Fibroblast of pulmonary artery (primary cell): Measurements from ENCODE around the gene RBKS.

Source experiments
- DNase-seq: peaks from one replicate; pipeline ENCODE4 v3.0.0-alpha.2; 2010; ENCODE audit warnings: low read depth
- H3K4me3 ChIP-seq: replicated peaks from 2 replicates; pipeline ENCODE4 v1.5.1; 2011; ENCODE audit warnings: low read depth, mild to moderate bottlenecking, control low read depth, low read length, moderate library complexity
- TF ChIP-seq, protein P1 (sequence below): IDR thresholded peaks from 2 replicates; pipeline ENCODE4 v1.5.1; 2011; ENCODE audit warnings: mild to moderate bottlenecking, control low read depth, low read length, inconsistent platforms; ENCODE audit errors: missing control alignments

The RBKS gene

DNA sequence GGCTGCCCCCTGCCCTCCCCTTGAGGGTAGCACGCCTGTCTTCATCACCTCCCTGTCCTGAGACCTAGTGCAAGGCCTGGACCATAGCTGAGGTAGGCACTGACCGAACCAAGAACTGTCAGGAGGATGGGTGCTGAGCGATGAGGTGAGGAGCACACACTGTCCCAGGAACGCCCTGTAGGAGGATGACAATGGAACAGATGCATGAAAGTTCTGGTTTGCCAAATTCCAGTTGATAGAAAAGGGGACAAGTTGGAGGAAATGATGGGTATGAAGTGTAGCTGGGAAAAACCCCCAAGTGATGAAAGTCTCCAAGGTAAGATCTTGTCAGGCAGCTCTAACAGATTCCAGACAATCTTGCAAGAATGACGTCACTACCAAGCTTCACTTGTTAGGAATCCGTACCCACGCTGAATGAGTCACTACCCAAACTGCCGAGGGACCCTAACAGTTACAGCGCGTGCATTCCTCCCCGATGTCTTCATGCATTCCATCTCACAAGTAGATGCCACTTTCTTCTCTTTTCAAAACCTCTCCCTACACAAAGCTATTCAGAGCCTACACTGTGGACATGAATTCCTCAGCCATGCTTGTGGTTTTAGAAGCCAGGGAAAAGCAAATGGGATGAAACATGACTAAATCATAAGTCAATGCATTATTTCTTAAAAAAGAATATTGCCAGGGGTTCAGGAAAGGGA is 91.1 kb downstream of the RBKS start:
- peak; percentile 100 for DNase-seq
- H3K4me3 ChIP-seq = no peak overlapping the region
- TF ChIP-seq, protein P1, sequence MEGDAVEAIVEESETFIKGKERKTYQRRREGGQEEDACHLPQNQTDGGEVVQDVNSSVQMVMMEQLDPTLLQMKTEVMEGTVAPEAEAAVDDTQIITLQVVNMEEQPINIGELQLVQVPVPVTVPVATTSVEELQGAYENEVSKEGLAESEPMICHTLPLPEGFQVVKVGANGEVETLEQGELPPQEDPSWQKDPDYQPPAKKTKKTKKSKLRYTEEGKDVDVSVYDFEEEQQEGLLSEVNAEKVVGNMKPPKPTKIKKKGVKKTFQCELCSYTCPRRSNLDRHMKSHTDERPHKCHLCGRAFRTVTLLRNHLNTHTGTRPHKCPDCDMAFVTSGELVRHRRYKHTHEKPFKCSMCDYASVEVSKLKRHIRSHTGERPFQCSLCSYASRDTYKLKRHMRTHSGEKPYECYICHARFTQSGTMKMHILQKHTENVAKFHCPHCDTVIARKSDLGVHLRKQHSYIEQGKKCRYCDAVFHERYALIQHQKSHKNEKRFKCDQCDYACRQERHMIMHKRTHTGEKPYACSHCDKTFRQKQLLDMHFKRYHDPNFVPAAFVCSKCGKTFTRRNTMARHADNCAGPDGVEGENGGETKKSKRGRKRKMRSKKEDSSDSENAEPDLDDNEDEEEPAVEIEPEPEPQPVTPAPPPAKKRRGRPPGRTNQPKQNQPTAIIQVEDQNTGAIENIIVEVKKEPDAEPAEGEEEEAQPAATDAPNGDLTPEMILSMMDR = no peak

DNA sequence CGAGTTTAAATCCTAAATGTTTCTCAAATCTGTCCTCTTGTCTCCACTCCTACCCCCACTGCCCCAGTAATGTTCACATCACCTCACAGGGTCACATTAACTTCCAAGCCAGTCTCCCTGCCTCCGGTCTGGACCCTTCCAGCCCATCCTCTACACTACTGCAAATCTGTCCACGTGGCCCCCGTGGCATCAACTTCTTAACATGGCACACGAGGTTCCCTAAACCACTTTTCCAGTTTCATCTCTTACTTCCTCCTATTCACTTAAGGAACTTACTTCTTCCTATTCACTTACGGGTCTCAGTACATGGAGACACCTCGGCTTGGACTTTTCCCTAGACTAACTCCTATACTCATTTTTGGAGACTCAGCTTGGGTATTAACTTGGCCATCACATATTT is 91.7 kb downstream of the RBKS start:
- no peak for DNase-seq
- TF ChIP-seq, protein P1 = no peak
- H3K4me3 ChIP-seq = no peak overlapping the region

DNA sequence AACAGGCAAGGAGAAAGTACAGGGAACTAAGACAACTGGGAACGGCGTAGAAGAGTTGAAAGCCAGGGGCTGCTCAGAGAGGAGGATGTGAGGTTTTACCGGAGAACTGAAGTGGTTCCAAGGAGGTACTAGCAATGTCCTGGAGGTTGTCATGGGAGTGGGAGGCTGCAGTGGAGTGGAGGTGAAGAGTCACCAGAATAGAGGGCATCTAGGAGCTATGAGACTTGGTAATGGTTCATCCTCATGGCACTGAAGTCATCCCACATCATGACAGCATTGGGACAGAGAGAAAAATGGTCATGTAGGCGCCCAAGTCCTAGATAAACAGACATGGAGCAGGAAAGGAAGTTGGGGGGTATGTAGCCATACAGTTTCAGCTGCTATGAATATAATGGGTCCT is 92.3 kb downstream of the RBKS start:
- TF ChIP-seq, protein P1 = no peak
- no peak for DNase-seq
- H3K4me3 ChIP-seq = no peak overlapping the region

DNA sequence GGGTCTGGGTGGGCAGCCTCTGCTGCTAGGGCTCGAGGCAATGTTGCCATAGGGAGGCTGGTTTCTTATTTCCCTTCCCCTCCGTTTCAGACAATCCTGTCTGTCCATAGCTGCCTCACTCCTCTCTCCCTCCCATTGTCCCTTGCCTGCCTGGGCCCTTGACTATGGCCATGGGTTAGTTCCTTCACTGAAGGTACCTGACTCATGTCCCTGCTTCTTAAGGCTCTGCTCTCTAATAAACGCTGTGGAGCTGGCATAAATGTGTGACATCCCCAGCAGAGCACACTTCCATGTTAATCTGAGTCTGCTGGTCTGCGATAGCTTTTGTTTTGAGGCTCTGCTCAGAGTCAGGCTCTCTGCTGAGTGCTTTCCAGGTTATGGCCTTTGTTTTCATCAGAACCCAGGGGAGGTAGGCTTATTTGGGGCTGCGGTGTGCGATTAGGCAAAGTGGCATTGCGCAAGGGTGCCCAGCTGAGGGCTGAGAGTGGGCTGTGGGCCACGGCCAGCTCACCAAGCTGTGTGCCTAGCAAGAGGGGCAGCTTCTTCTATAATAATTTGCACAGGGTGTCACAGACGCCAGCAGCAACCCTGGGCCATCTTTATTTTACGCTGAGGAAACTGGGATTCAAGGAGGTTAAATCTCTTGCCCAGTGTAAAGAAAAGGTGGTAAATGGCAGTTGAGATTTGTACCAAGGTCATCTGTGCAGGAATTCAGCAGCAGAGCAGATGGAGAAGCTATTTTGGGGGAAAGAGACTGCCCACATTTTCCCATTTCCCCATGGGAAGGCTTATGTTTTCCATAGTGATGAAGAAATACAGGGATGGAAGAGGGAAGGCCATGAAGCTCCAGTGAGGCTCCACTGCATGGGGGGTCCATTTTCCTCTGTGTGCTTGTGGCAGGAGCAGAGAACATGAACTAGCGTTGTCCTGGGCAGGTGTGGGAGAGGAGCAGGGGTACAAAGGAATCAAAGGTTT is 93.1 kb downstream of the RBKS start:
- DNase-seq = no peak
- no peak overlapping the region for H3K4me3 ChIP-seq
- TF ChIP-seq, protein P1 = no peak

DNA sequence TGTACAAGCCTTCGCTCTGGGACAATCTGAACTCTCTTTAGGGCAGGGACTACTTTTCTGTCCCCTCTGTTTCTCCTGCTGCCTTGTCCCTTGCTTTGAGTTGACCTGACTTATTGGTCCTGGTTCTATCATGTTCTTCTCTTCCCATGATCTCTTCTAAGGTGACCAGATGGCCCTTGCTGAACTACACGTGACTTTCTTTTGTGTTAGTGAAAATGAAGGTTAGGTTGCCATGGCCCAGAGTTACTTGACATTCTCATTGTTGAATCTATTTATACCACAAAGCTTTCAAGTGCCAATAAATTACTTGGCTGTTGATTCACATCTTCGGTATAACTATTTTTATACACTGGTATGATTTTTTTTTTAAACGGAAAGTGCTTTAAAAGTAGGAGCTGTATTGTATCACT is 94.3 kb downstream of the RBKS start:
- no peak for DNase-seq
- TF ChIP-seq, protein P1 = no peak
- no peak overlapping the region for H3K4me3 ChIP-seq

DNA sequence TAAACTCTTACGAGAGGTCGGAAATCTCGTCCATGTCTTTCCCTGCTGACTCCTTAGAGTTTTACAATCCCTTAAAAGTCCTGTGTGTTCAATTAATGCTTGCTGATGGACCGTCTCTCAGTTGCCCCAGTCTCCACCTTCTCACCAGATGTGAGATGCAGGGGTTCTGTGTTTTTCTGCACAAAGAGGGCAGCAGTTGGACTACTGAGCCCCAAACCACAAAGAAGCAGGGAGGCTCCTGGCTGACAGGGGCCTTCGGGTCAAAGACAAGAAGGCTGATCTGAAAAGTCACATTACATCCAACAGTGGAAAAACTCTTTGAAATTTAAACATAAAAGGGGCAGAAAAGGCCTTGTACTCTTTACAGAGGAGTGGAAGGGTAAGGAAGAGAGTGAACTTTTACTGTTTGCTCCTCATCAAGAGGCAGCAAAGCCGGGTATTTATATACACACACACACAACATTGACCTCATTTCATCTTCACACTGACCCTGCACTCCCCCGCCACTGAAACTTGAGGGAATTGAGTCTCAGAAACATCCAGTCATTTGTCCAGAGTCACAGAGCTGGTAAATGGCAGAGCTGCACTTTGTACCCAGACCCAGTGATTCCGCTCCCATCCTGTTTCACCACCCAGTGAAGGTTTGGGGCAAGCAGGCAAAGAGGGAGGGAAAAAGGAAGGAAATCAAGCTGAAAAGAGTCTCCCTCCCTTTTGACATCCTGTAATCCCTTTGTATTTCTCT is 94.9 kb downstream of the RBKS start:
- H3K4me3 ChIP-seq = no peak overlapping the region
- TF ChIP-seq, protein P1 = no peak
- DNase-seq = no peak
